Heart right ventricle (tissue), 16 donors: ENCODE measurements around the gene ZFAND3. TPM values are rescaled to one million over a fixed set of nuclear protein-coding genes. Genes with fewer than 3 reads are reported as not detected.

Experiments
- ATAC-seq, 8 donors: fragments of 200-7000 bp; cut with Tn5 transposase; one replicate each; pipeline ENCODE4 v1.9.1; 2020; ENCODE audit warnings: mild to moderate bottlenecking in 8 of 8, moderate library complexity in 8 of 8, moderate number of reproducible peaks in 1 of 8
- DNase-seq, 2 donors: peaks; one replicate each; pipeline ENCODE4 v3.0.0-alpha.2; 2020
- H3K27ac ChIP-seq, 10 donors: fragments of 200-600 bp; sonication (generic) in 2 of 10; one replicate each; pipeline versions ENCODE4 v1.5.0 to v1.8.0; 2020 to 2022; ENCODE audit warnings: mild to moderate bottlenecking in 3 of 10
- H3K27me3 ChIP-seq, 7 donors: fragments of 200-600 bp; one replicate each; pipeline ENCODE4 v1.8.0; 2021 to 2022; ENCODE audit warnings: mild to moderate bottlenecking in 2 of 7
- H3K36me3 ChIP-seq, 9 donors: fragments of 200-600 bp; sonication (generic) in 1 of 9; one replicate each; pipeline versions ENCODE4 v1.5.0 to v1.8.0; 2020 to 2022; ENCODE audit warnings: mild to moderate bottlenecking in 2 of 9
- H3K4me1 ChIP-seq, 9 donors: fragments of 200-600 bp; sonication (generic) in 1 of 9; one replicate each; pipeline versions ENCODE4 v1.5.0 to v1.8.0; 2020 to 2022; ENCODE audit warnings: mild to moderate bottlenecking in 4 of 9
- H3K4me3 ChIP-seq, 10 donors: fragments of 200-600 bp; sonication (generic) in 2 of 10; one replicate each; pipeline versions ENCODE4 v1.5.0 to v1.8.0; 2020 to 2022; ENCODE audit warnings: mild to moderate bottlenecking in 7 of 10, moderate library complexity in 2 of 10
- H3K9me3 ChIP-seq, 11 donors: fragments of 200-600 bp in 10 of 11; sonication (generic) in 2 of 11; one replicate each; pipeline versions ENCODE4 v1.5.0 to v1.8.0; 2013 to 2022; ENCODE audit warnings: mild to moderate bottlenecking in 2 of 11, control low read depth in 1 of 11, moderate library complexity in 1 of 11
- CTCF ChIP-seq, 9 donors: fragments of 200-600 bp; sonication (generic) in 2 of 9; IDR thresholded peaks; one replicate each; pipeline versions ENCODE4 v1.5.0 to v1.8.0; 2021 to 2022; ENCODE audit warnings: antibody characterized with exemption in 9 of 9, mild to moderate bottlenecking in 5 of 9, moderate library complexity in 1 of 9
- WGBS, 2 donors: extraction: QIAGEN DNeasy Blood & Tissue Kit; methylation state at CpG; one replicate each; pipeline ENCODE4 v1.1.7; 2013; ENCODE audit warnings: inconsistent platforms in 1 of 2; 5-methylcytosine and 5-hydroxymethylcytosine counted together
- intact Hi-C, 10 donors: fragments of 100-400 bp; cut with DNase I; formaldehyde crosslinking; loops; one replicate each; pipeline versions ENCODE4 v1.11.1 to v1.14.2; 2022
- polyA plus RNA-seq, 2 donors: library from polyadenylated mRNA; stranded (reverse); fragments of 200-250 nt; gene quantifications; one replicate each; pipeline ENCODE4 v1.2.3, GENCODE V29; 2013
- total RNA-seq, 10 donors: library from RNA; stranded (reverse); fragmentation: NEBNext Ultra II Directional in 3 of 10; extraction: Animal tissue kit (Norgen Biotek cat#: 25700) in 3 of 10; gene quantifications; one replicate each; pipeline versions ENCODE4 v1.2.1 to v1.2.4, GENCODE V29; 2021 to 2023
- donor health status: Arrhythmogenic right ventricular cardiomyopathy.
- donor health status: ischemic (EF 13 %, LVEDD 7.1; RV severe dilation, severe dysfunction).
- donor health status: healthy with polysubstance abuse.
- donor health status: DM: no; HTN: yes; CAD: no.
- donor health status: DM: no; HTN: no; CAD: no.
- donor health status: ischemic (EF 25% LVEDD 6.9; RV normal size, moderate dysfunction).
- donor health status: ischemic (EF 25% LVEDD 5.7; RV mildly dilated, moderate dysfunction).
- donor health status: healthy.
- donor health status: DM: yes; HTN: yes; CAD: no.
- donor health status: Ischemic cardiomyopathy.
- donor health status: ischemic (EF 35%, LVEDD 5.7; RV mildly dilated, moderate dysfunction).
- donor health status: nonischemic (EF 11% LVEDD 7.7; RV severe dilation, severe dysfunction).
- donor health status: DM: yes; HTN: yes; CAD: no.
- donor health status: PGD.
- donor health status: ischemic (EF 29% LVEDD 5.4; RV normal size, mild dysfunction).
- donor health status: nonischemic (EF 23%, LVEDD 6.1; RV moderate dilation, normal function).

The ZFAND3 gene
- total and polyA plus RNA-seq, 12 donors, result 24.4 to 123 (median 105) TPM

DNA sequence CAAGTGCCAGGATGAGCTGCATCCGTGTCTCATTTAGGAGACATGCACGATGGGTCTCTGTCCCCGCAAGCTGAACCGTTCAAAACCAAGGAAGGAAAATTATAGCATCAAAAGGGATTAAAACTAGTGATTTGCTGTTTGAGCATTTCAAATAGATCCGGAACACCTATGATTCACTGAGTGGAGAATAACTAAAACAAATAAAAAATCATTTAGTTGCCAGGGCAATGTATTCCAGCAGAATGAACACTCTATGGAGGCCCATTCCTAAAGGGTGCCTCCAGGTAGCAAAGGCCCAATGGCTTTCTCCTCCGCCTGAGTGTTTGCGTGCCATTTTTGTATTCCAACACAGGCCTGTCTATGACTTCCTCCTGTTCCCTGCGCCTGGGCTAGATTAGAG, 354.8 kb downstream of the ZFAND3 start:
- Histone ChIP-seq H3K27ac (no peak overlapping the region), H3K4me3 (no peak overlapping the region), H3K4me1 (peaks cover 0 to 7% (median 0%) of the 10 kb centered on the region in 9 donors), H3K27me3 (no peaks in the 10 kb centered on the region), H3K9me3 (no peaks in the 10 kb centered on the region), H3K36me3 (peaks cover 0 to 18% (median 0%) of the 10 kb centered on the region in 9 donors)
- DNase-seq, result no peak
- TF ChIP-seq CTCF (IDR thresholded peaks at IDR 0.05), result no peak
- 96 to 97% methylated on average over 8 of the region's 8 CpGs for WGBS, 2 donors
- intact Hi-C loops, result no loop called here
- ATAC-seq, result no peak

- no peaks in the 10 kb centered on the region for H3K27me3 ChIP-seq
- WGBS, 2 donors, result 96 to 97% methylated on average over 22 of the region's 22 CpGs
- no peak overlapping the region for H3K27ac ChIP-seq
- H3K4me3 ChIP-seq, result no peak overlapping the region
- no peaks in the 10 kb centered on the region for H3K9me3 ChIP-seq
- no peak for TF ChIP-seq CTCF (IDR thresholded peaks at IDR 0.05)
- H3K4me1 ChIP-seq, result peaks cover 0 to 7% (median 0%) of the 10 kb centered on the region in 9 donors
- DNase-seq, result no peak
- intact Hi-C loops, result no loop called here
- H3K36me3 ChIP-seq, result peaks cover 0 to 18% (median 0%) of the 10 kb centered on the region in 9 donors
- ATAC-seq, result no peak
Observed at GRCh38 chr6:38174806-38175495, 355.4 kb downstream of the ZFAND3 start.

- peaks cover 0 to 18% (median 0%) of the 10 kb centered on the region in 9 donors for H3K36me3 ChIP-seq
- H3K4me1 ChIP-seq, result peaks cover 0 to 7% (median 0%) of the 10 kb centered on the region in 9 donors
- no peak for TF ChIP-seq CTCF (IDR thresholded peaks at IDR 0.05)
- intact Hi-C loops, result no loop called here
- DNase-seq, result no peak
- no peaks in the 10 kb centered on the region for H3K27me3 ChIP-seq
- H3K4me3 ChIP-seq, result no peak overlapping the region
- no peak overlapping the region for H3K27ac ChIP-seq
- ATAC-seq, result no peak
- H3K9me3 ChIP-seq, result no peaks in the 10 kb centered on the region
- whole genome bisulfite sequencing, 2 donors, result 95% methylated on average over 11 of the region's 11 CpGs
Observed at GRCh38 chr6:38175786-38176185, 356.3 kb downstream of the ZFAND3 start.

- DNase-seq (peak in 1 of 2 donors; percentile 40), ATAC-seq (peak in 7 of 8 donors; percentile 20 to 68 (median 49))
- Histone ChIP-seq H3K36me3 (peaks cover 0 to 18% (median 0%) of the 10 kb centered on the region in 9 donors), H3K27ac (peak overlapping the region in 5 of 10 donors; percentile 14 to 69 (median 27)), H3K27me3 (no peaks in the 10 kb centered on the region), H3K4me3 (no peak overlapping the region), H3K4me1 (peaks cover 0 to 7% (median 0%) of the 10 kb centered on the region in 9 donors), H3K9me3 (no peaks in the 10 kb centered on the region)
- 66 to 70% methylated on average over 32 of the region's 32 CpGs for WGBS, 2 donors
- intact Hi-C loops, result no loop called here
- no peak for TF ChIP-seq CTCF (IDR thresholded peaks at IDR 0.05)
Observed at GRCh38 chr6:38176797-38177751, 357.5 kb downstream of the ZFAND3 start.
